ENCODE measurements around the gene PTPRT. TPM values are rescaled to one million over a fixed set of nuclear protein-coding genes. Genes with fewer than 3 reads are reported as not detected.

The PTPRT gene
- polyA plus RNA-seq, 1 experiment, result not detected

GRCh38 chr20:42742926-42743325 is 446.8 kb downstream of the PTPRT start:
- DNase-seq (ENCODE audit: low read depth), result no peak
- POLR2A ChIA-PET, result no interaction called here

GRCh38 chr20:42741906-42742305 is 447.8 kb downstream of the PTPRT start:
- no peaks in the 10 kb centered on the region for H3K36me3 ChIP-seq (ENCODE audit: control insufficient read depth, insufficient read depth, low read length)
- TF ChIP-seq CTCF (IDR thresholded peaks at IDR 0.05; ENCODE audit: insufficient read depth, low read depth, low read length), result no peak
- CTCF ChIA-PET, result interaction anchor here (0.7 kb wide), 1 partner anchor 37 kb away, joined by 3 read pairs; no protein-coding TSS in a partner anchor
- no peaks in the 10 kb centered on the region for H3K27me3 ChIP-seq (ENCODE audit: control insufficient read depth, insufficient read depth, low read length)
- H3K4me3 ChIP-seq (ENCODE audit: low read depth, low read length), result no peak overlapping the region
- POLR2A ChIA-PET, result no interaction called here
- DNase-seq (ENCODE audit: low read depth), result no peak

More at GRCh38 chr20:42742926-42743325, 446.8 kb downstream of the PTPRT start:
- H3K4me3 ChIP-seq (ENCODE audit: low read depth, low read length), result no peak overlapping the region
- H3K36me3 ChIP-seq (ENCODE audit: control insufficient read depth, insufficient read depth, low read length), result no peaks in the 10 kb centered on the region
- no peaks in the 10 kb centered on the region for H3K27me3 ChIP-seq (ENCODE audit: control insufficient read depth, insufficient read depth, low read length)
- no peak for TF ChIP-seq CTCF (IDR thresholded peaks at IDR 0.05; ENCODE audit: insufficient read depth, low read depth, low read length)
- CTCF ChIA-PET, result no interaction called here

- Histone ChIP-seq H3K4me3 (ENCODE audit: low read depth, low read length) (no peak overlapping the region), H3K36me3 (ENCODE audit: control insufficient read depth, insufficient read depth, low read length) (no peaks in the 10 kb centered on the region), H3K27me3 (ENCODE audit: control insufficient read depth, insufficient read depth, low read length) (no peaks in the 10 kb centered on the region)
- CTCF ChIA-PET, result no interaction called here
- POLR2A ChIA-PET, result no interaction called here
- TF ChIP-seq CTCF (IDR thresholded peaks at IDR 0.05; ENCODE audit: insufficient read depth, low read depth, low read length), result no peak
- DNase-seq (ENCODE audit: low read depth), result no peak
Observed at GRCh38 chr20:42740226-42740870, 449.4 kb downstream of the PTPRT start.

GRCh38 chr20:42739683-42740082 is 450.0 kb downstream of the PTPRT start:
- Histone ChIP-seq H3K36me3 (ENCODE audit: control insufficient read depth, insufficient read depth, low read length) (no peaks in the 10 kb centered on the region), H3K27me3 (ENCODE audit: control insufficient read depth, insufficient read depth, low read length) (no peaks in the 10 kb centered on the region), H3K4me3 (ENCODE audit: low read depth, low read length) (no peak overlapping the region)
- ChIA-PET CTCF (no interaction called here), POLR2A (no interaction called here)
- TF ChIP-seq CTCF (IDR thresholded peaks at IDR 0.05; ENCODE audit: insufficient read depth, low read depth, low read length), result no peak
- DNase-seq (ENCODE audit: low read depth), result no peak

- Histone ChIP-seq H3K27me3 (ENCODE audit: control insufficient read depth, insufficient read depth, low read length) (no peaks in the 10 kb centered on the region), H3K4me3 (ENCODE audit: low read depth, low read length) (no peak overlapping the region), H3K36me3 (ENCODE audit: control insufficient read depth, insufficient read depth, low read length) (no peaks in the 10 kb centered on the region)
- no peak for DNase-seq (ENCODE audit: low read depth)
- CTCF ChIA-PET, result no interaction called here
- POLR2A ChIA-PET, result no interaction called here
- no peak for TF ChIP-seq CTCF (IDR thresholded peaks at IDR 0.05; ENCODE audit: insufficient read depth, low read depth, low read length)
Observed at GRCh38 chr20:42735539-42735938, 454.2 kb downstream of the PTPRT start.

Measured in BJ (cell line).